A549 (cell line): ENCODE data around the gene GPATCH4.
A peak's percentile ranks its signal among the peaks of the same experiment; 100 is the strongest.

Experiments
- CTCF ChIP-seq: fragments of >200 bp; sonication (Bioruptor Twin); formaldehyde crosslinking; IDR thresholded peaks from 3 replicates; pipeline ENCODE4 v1.5.1; 2016
- HOXB5 ChIP-seq: fragments of 250-450 bp; sonication (Bioruptor Pico); IDR thresholded peaks from 2 replicates; pipeline ENCODE4 v1.5.0; 2020; ENCODE audit warnings: mild to moderate bottlenecking, moderate library complexity
- JUNB ChIP-seq: fragments of >200 bp; sonication (Bioruptor Twin); formaldehyde crosslinking; IDR thresholded peaks from 2 replicates; pipeline ENCODE4 v1.6.1; 2016
- MAX ChIP-seq: IDR thresholded peaks from 2 replicates; pipeline ENCODE4 v1.6.1; 2012
- NR3C1 ChIP-seq: fragments of >200 bp; sonication (Bioruptor Twin); formaldehyde crosslinking; IDR thresholded peaks from 3 replicates; pipeline ENCODE4 v1.6.1; 2017
- POLR2A ChIP-seq: IDR thresholded peaks from 2 replicates; pipeline ENCODE4 v1.6.1; 2012; ENCODE audit warnings: mild to moderate bottlenecking, low read length
- POLR2AphosphoS2 ChIP-seq: conservative IDR thresholded peaks from 2 replicates; pipeline ENCODE4 v1.6.1; 2012; ENCODE audit warnings: low read length, improper control_type of control experiment, inconsistent platforms
- RAD21 ChIP-seq, 2 experiments: fragments of >200 bp in 1 of 2; sonication (Bioruptor Twin) in 1 of 2; formaldehyde crosslinking in 1 of 2; IDR thresholded peaks in 1 of 2; conservative IDR thresholded peaks in 1 of 2; 2 replicates in 1 of 2; 3 replicates in 1 of 2; pipeline ENCODE4 v1.6.1; 2012 to 2018; ENCODE audit warnings: inconsistent platforms in 1 of 2
- SMC3 ChIP-seq: fragments of >200 bp; sonication (Bioruptor Twin); formaldehyde crosslinking; IDR thresholded peaks from 3 replicates; pipeline ENCODE4 v1.6.1; 2018; ENCODE audit warnings: inconsistent platforms
- USF2 ChIP-seq: fragments of 450-650 bp; IDR thresholded peaks from 2 replicates; pipeline ENCODE4 v1.6.1; 2014; ENCODE audit warnings: antibody characterized with exemption

- no peak for TF ChIP-seq CTCF
- no peak for TF ChIP-seq NR3C1
- TF ChIP-seq USF2: no peak
- peak; percentile 70; the same call in 1 of the 2 replicates for TF ChIP-seq POLR2AphosphoS2
- no peak for TF ChIP-seq POLR2A
- TF ChIP-seq SMC3: no peak
- TF ChIP-seq JUNB: no peak
- TF ChIP-seq HOXB5 (CRISPR knock-in tag): no peak
- TF ChIP-seq MAX: no peak
- no peak for TF ChIP-seq RAD21 (conservative IDR thresholded peaks at IDR 0.05 in 1 of 2, IDR thresholded peaks at IDR 0.05 in 1 of 2)
Observed at GRCh38 chr1:156598125-156598524, 3.2 kb downstream of the GPATCH4 start.
